IMR-90 (cell line): Measurements from ENCODE around the gene AZIN2. TPM values are rescaled to one million over a fixed set of nuclear protein-coding genes. Genes with fewer than 3 reads are reported as not detected.

ENCODE experiments used
- ATAC-seq: fragments of 200-7000 bp; cut with Tn5 transposase; 2 replicates; pipeline ENCODE4 v1.9.1; 2020; ENCODE audit warnings: low read depth, mild to moderate bottlenecking, moderate library complexity
- BruUV-seq: library from RNA; stranded (reverse); fragments of 400-500 nt; replicated peaks from 2 replicates; lab custom pipeline; 2021; lab: Mats Ljungman, UMichigan
- CTCF ChIA-PET: fragments of 300-600 bp; formaldehyde crosslinking; extraction: SDS; loops from one replicate; lab custom pipeline; 2021; ENCODE audit warnings: antibody characterized with exemption; lab: Yijun Ruan, JAX
- POLR2A ChIA-PET: fragments of 300-600 bp; sonication (Branson Sonifier 250); formaldehyde crosslinking; loops from one replicate; lab custom pipeline; 2022; ENCODE audit warnings: antibody characterized with exemption; ENCODE audit not compliant: unreplicated experiment; lab: Charles Lee
- DNase-seq: peaks from one replicate; pipeline ENCODE4 v3.0.0; 2013
- H2AFZ ChIP-seq: replicated peaks from 2 replicates; pipeline ENCODE3; 2013; ENCODE audit warnings: low read length, mild to moderate bottlenecking; ENCODE audit not compliant: poor library complexity
- H2AK5ac ChIP-seq: 2 replicates; pipeline ENCODE4 v1.6.1; 2013; ENCODE audit warnings: low read depth, low read length, inconsistent platforms
- H2AK9ac ChIP-seq: replicated peaks from 2 replicates; pipeline ENCODE3; 2013; ENCODE audit warnings: mild to moderate bottlenecking, low read depth, low read length, moderate library complexity; ENCODE audit not compliant: poor library complexity
- H2BK120ac ChIP-seq: 2 replicates; pipeline ENCODE4 v1.6.1; 2013; ENCODE audit warnings: low read depth, low read length, inconsistent platforms
- H2BK15ac ChIP-seq: 3 replicates; pipeline ENCODE4 v1.6.1; 2013; ENCODE audit warnings: low read depth, low read length, inconsistent platforms
- H2BK20ac ChIP-seq: 2 replicates; pipeline ENCODE4 v1.6.1; 2013; ENCODE audit warnings: low read depth, mild to moderate bottlenecking, inconsistent platforms, low read length, moderate library complexity
- H2BK5ac ChIP-seq: 2 replicates; pipeline ENCODE4 v1.6.1; 2013; ENCODE audit warnings: mild to moderate bottlenecking, low read depth, low read length, inconsistent platforms; ENCODE audit not compliant: poor library complexity, severe bottlenecking
- H3K14ac ChIP-seq: replicated peaks from 2 replicates; pipeline ENCODE4 v1.6.1; 2013; ENCODE audit warnings: low read depth, low read length, inconsistent platforms
- H3K18ac ChIP-seq: 2 replicates; pipeline ENCODE4 v1.6.1; 2013; ENCODE audit warnings: low read depth, low read length, control low read depth
- H3K23ac ChIP-seq: 2 replicates; pipeline ENCODE4 v1.6.1; 2013; ENCODE audit warnings: low read depth, low read length, inconsistent platforms
- H3K27ac ChIP-seq: 2 replicates; pipeline ENCODE4 v1.5.1; 2013; ENCODE audit warnings: mild to moderate bottlenecking, control low read depth, low read length; ENCODE audit not compliant: insufficient read depth
- H3K27me3 ChIP-seq: 2 replicates; pipeline ENCODE4 v1.6.1; 2013; ENCODE audit warnings: low read length; ENCODE audit not compliant: control insufficient read depth, insufficient read depth
- H3K36me3 ChIP-seq: 2 replicates; pipeline ENCODE4 v1.6.1; 2013; ENCODE audit warnings: low read length, mixed read lengths; ENCODE audit not compliant: control insufficient read depth, insufficient read depth
- H3K4ac ChIP-seq: 2 replicates; pipeline ENCODE4 v1.6.1; 2013; ENCODE audit warnings: low read depth, low read length, inconsistent platforms
- H3K4me1 ChIP-seq: 2 replicates; pipeline ENCODE4 v1.6.1; 2013; ENCODE audit warnings: low read length, mixed read lengths; ENCODE audit not compliant: control insufficient read depth, insufficient read depth
- H3K4me2 ChIP-seq: 2 replicates; pipeline ENCODE4 v1.6.1; 2013; ENCODE audit warnings: low read depth, mild to moderate bottlenecking, control low read depth, low read length, moderate library complexity
- H3K4me3 ChIP-seq: 2 replicates; pipeline ENCODE4 v1.5.1; 2013; ENCODE audit warnings: low read depth, mild to moderate bottlenecking, control low read depth, low read length, moderate library complexity; ENCODE audit not compliant: insufficient read depth
- H3K56ac ChIP-seq: 2 replicates; pipeline ENCODE4 v1.6.1; 2013; ENCODE audit warnings: low read length, inconsistent platforms; ENCODE audit not compliant: insufficient read depth; ENCODE audit errors: extremely low read depth
- H3K79me1 ChIP-seq, 2 experiments: 2 replicates each; pipeline ENCODE4 v1.6.1; 2013; ENCODE audit warnings: low read length in 2 of 2, inconsistent platforms in 1 of 2, low read depth in 1 of 2
- H3K9ac ChIP-seq: 2 replicates; pipeline ENCODE4 v1.6.1; 2013; ENCODE audit warnings: low read depth, low read length, control low read depth
- H3K9me1 ChIP-seq: 2 replicates; pipeline ENCODE4 v1.6.1; 2013; ENCODE audit warnings: low read length, inconsistent platforms; ENCODE audit not compliant: insufficient read depth
- H3K9me3 ChIP-seq: 2 replicates; pipeline ENCODE4 v1.6.1; 2013; ENCODE audit warnings: low read length; ENCODE audit not compliant: control insufficient read depth, insufficient read depth
- H4K20me1 ChIP-seq: 2 replicates; pipeline ENCODE4 v1.6.1; 2013; ENCODE audit warnings: low read length, inconsistent platforms; ENCODE audit not compliant: insufficient read depth
- H4K5ac ChIP-seq: 2 replicates; pipeline ENCODE4 v1.6.1; 2013; ENCODE audit warnings: mild to moderate bottlenecking, low read depth, low read length, control low read depth
- H4K8ac ChIP-seq, 2 experiments: 2 replicates each; pipeline ENCODE4 v1.6.1; 2013; ENCODE audit warnings: low read depth in 2 of 2, low read length in 2 of 2, control low read depth in 1 of 2, inconsistent platforms in 1 of 2
- H4K91ac ChIP-seq: 2 replicates; pipeline ENCODE4 v1.6.1; 2013; ENCODE audit warnings: low read depth, low read length, inconsistent platforms; ENCODE audit not compliant: insufficient read depth
- BHLHE40 ChIP-seq: fragments of 150-350 bp; IDR thresholded peaks from 2 replicates; pipeline ENCODE4 v1.6.1; 2016; ENCODE audit warnings: mild to moderate bottlenecking, low read depth, low read length
- CEBPB ChIP-seq: IDR thresholded peaks from 2 replicates; pipeline ENCODE4 v1.6.1; 2012; ENCODE audit warnings: low read depth, low read length, improper control_type of control experiment
- CHD1 ChIP-seq: IDR thresholded peaks from 2 replicates; pipeline ENCODE4 v1.6.1; 2012; ENCODE audit warnings: low read depth, low read length, improper control_type of control experiment
- CTCF ChIP-seq: conservative IDR thresholded peaks from 2 replicates; pipeline ENCODE4 v1.5.1; 2012; ENCODE audit warnings: mild to moderate bottlenecking, low read depth, low read length, improper control_type of control experiment
- FOS ChIP-seq: fragments of 150-350 bp; IDR thresholded peaks from 2 replicates; pipeline ENCODE4 v1.6.1; 2016; ENCODE audit warnings: low read depth, low read length
- MAFK ChIP-seq: IDR thresholded peaks from 2 replicates; pipeline ENCODE4 v1.6.1; 2012; ENCODE audit warnings: low read depth, low read length, improper control_type of control experiment
- MAZ ChIP-seq: IDR thresholded peaks from 2 replicates; pipeline ENCODE4 v1.6.1; 2012; ENCODE audit warnings: low read depth, mild to moderate bottlenecking, low read length, improper control_type of control experiment, moderate library complexity, borderline replicate concordance
- MXI1 ChIP-seq: IDR thresholded peaks from 2 replicates; pipeline ENCODE4 v1.6.1; 2012; ENCODE audit warnings: low read depth, mild to moderate bottlenecking, low read length, moderate library complexity, borderline replicate concordance
- NFE2L2 ChIP-seq: fragments of 150-350 bp; IDR thresholded peaks from 2 replicates; pipeline ENCODE4 v1.6.1; 2016; ENCODE audit warnings: low read depth, mild to moderate bottlenecking, low read length
- POLR2A ChIP-seq: IDR thresholded peaks from 2 replicates; pipeline ENCODE4 v1.6.1; 2012; ENCODE audit warnings: mild to moderate bottlenecking, low read depth, low read length
- RAD21 ChIP-seq: IDR thresholded peaks from 2 replicates; pipeline ENCODE4 v1.6.1; 2012; ENCODE audit warnings: low read length, improper control_type of control experiment
- RCOR1 ChIP-seq: IDR thresholded peaks from 2 replicates; pipeline ENCODE4 v1.6.1; 2012; ENCODE audit warnings: mild to moderate bottlenecking, low read length, improper control_type of control experiment; ENCODE audit not compliant: insufficient replicate concordance
- RFX5 ChIP-seq: IDR thresholded peaks from 2 replicates; pipeline ENCODE4 v1.8.0; 2012; ENCODE audit warnings: low read depth, mild to moderate bottlenecking, low read length, moderate library complexity
- SMC3 ChIP-seq: fragments of 150-350 bp; IDR thresholded peaks from 2 replicates; pipeline ENCODE4 v1.6.1; 2016; ENCODE audit warnings: low read depth, mild to moderate bottlenecking, antibody characterized with exemption, low read length, moderate library complexity
- USF2 ChIP-seq: fragments of 150-350 bp; IDR thresholded peaks from 2 replicates; pipeline ENCODE4 v1.6.1; 2017; ENCODE audit warnings: mild to moderate bottlenecking, antibody characterized with exemption, low read length, low read depth
- WGBS, 2 experiments: methylation state at CpG; one replicate each; pipeline versions ENCODE4 v1.1.5 to v1.1.7; 2013; ENCODE audit warnings: missing lambda C conversion rate in 2 of 2; ENCODE audit not compliant: insufficient read length in 1 of 2; ENCODE audit errors: extremely low coverage in 2 of 2; 5-methylcytosine and 5-hydroxymethylcytosine counted together
- dilution Hi-C: fragments of 300-500 bp; cut with HindIII; formaldehyde crosslinking; loops from one replicate; pipeline ENCODE4 v1.14.3; 2018; ENCODE audit warnings: low sequenced_read_pairs; ENCODE audit not compliant: unreplicated experiment
- in situ Hi-C: fragments of 300-500 bp; cut with MboI; formaldehyde crosslinking; loops from 3 replicates; pipeline ENCODE4 v1.14.3; 2019; ENCODE audit warnings: low sequenced_read_pairs, inconsistent platforms, mixed read lengths
- intact Hi-C: fragments of 100-400 bp; cut with micrococcal nuclease; formaldehyde crosslinking; loops from 2 replicates; pipeline ENCODE4 v1.10.0; 2022
- polyA plus RNA-seq, 3 experiments: library from polyadenylated mRNA; depleted of rRNA; stranded (reverse); fragments of >200 nt; gene quantifications; 2 replicates each; pipeline ENCODE4 v1.2.3, GENCODE V29; 2012; ENCODE audit warnings: low replicate concordance in 1 of 3
- total RNA-seq: library from RNA; depleted of rRNA; stranded (reverse); fragments of >200 nt; gene quantifications from 2 replicates; pipeline ENCODE4 v1.2.3, GENCODE V29; 2012
- TF ChIP-seq, protein P1 (sequence below): fragments of 150-350 bp; IDR thresholded peaks from 2 replicates; pipeline ENCODE4 v1.6.1; 2016; ENCODE audit warnings: low read depth, mild to moderate bottlenecking, low read length, moderate library complexity, borderline replicate concordance

Gene AZIN2
- total and polyA plus RNA-seq, 2 of the 4 experiments (the other 2 are of a cell fraction), result 4.7 to 8.9 TPM

- Histone ChIP-seq H3K4me3 (no peak overlapping the region), H3K23ac (no peak overlapping the region), H3K18ac (no peak overlapping the region), H2BK5ac (peak overlapping the region; percentile 46), H4K20me1 (no peaks in the 10 kb centered on the region), H3K79me1 (peaks cover 3 to 52% of the 10 kb centered on the region in 2 experiments; a peak in 3 of 4 replicates), H4K91ac (0 out of 2 replicates have a peak overlapping the region, but pooled peaks have one; percentile 28), H3K4me2 (no peak overlapping the region), H3K56ac (no peak overlapping the region), H3K36me3 (peaks cover 7% of the 10 kb centered on the region; the same call in 1 of the 2 replicates), H2BK15ac (no peak overlapping the region), H2BK20ac (no peak overlapping the region), H4K8ac (no peak overlapping the region; a peak in 1 of 4 replicates), H3K14ac (0 out of 2 replicates have a peak overlapping the region, but pooled peaks have one; percentile 47), H2AFZ (no peak overlapping the region), H4K5ac (no peak overlapping the region), H2AK5ac (peak overlapping the region; percentile 37; the same call in 1 of the 2 replicates), H3K4me1 (peaks cover 20% of the 10 kb centered on the region), H2AK9ac (peak overlapping the region; percentile 71), H3K9me1 (peaks cover 22% of the 10 kb centered on the region), H3K27me3 (no peaks in the 10 kb centered on the region), H3K9ac (no peak overlapping the region), H3K27ac (no peak overlapping the region), H2BK120ac (no peak overlapping the region; the same call in 1 of the 2 replicates), H3K9me3 (no peaks in the 10 kb centered on the region), H3K4ac (no peak overlapping the region)
- 89% methylated on average over 4 of the region's 10 CpGs; no CpG with 5 or more reads in 1 of the 2 experiments for WGBS, 2 experiments
- DNase-seq (no peak), ATAC-seq (no peak)
- no TSS peak for BruUV-seq
- TF ChIP-seq USF2 (no peak), CTCF (no peak), CHD1 (no peak), RCOR1 (no peak), MAZ (no peak), FOS (no peak), RFX5 (no peak), BHLHE40 (no peak), NFE2L2 (no peak), RAD21 (no peak), SMC3 (no peak), CEBPB (no peak), POLR2A (no peak), MXI1 (no peak), MAFK (no peak)
- TF ChIP-seq, protein P1, sequence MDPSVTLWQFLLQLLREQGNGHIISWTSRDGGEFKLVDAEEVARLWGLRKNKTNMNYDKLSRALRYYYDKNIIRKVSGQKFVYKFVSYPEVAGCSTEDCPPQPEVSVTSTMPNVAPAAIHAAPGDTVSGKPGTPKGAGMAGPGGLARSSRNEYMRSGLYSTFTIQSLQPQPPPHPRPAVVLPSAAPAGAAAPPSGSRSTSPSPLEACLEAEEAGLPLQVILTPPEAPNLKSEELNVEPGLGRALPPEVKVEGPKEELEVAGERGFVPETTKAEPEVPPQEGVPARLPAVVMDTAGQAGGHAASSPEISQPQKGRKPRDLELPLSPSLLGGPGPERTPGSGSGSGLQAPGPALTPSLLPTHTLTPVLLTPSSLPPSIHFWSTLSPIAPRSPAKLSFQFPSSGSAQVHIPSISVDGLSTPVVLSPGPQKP, result no peak
- POLR2A ChIA-PET, result no interaction called here
- intact Hi-C loops (loop anchor here (10.0 kb wide), 2 partner anchors 272 to 388 kb away; partner anchors contain the start of gene SYNC), in situ Hi-C loops (loop anchor here (10.0 to 25.0 kb wide), 2 partner anchors 372 to 520 kb away; no protein-coding TSS in a partner anchor), dilution Hi-C loops (no loop called here)
- CTCF ChIA-PET, result interaction anchor here (0.6 to 1.3 kb wide), 2 partner anchors 35 to 149 kb away, joined by 3 to 4 read pairs; no protein-coding TSS in a partner anchor
Measured at GRCh38 chr1:33092438-33092837, 11.5 kb downstream of the AZIN2 start.
